Effector CD8-positive, alpha-beta T cell (primary cell): ENCODE results near the gene NT5C2.
"Not testable (repeated sequence)": the region's sequence is repeated elsewhere in the genome, so short reads cannot be mapped to it uniquely, and the experiment has no call there.

ENCODE experiments used
- DNase-seq: peaks from one replicate; lab custom pipeline; 2025; lab: John Stamatoyannopoulos, UW

The NT5C2 gene

DNA sequence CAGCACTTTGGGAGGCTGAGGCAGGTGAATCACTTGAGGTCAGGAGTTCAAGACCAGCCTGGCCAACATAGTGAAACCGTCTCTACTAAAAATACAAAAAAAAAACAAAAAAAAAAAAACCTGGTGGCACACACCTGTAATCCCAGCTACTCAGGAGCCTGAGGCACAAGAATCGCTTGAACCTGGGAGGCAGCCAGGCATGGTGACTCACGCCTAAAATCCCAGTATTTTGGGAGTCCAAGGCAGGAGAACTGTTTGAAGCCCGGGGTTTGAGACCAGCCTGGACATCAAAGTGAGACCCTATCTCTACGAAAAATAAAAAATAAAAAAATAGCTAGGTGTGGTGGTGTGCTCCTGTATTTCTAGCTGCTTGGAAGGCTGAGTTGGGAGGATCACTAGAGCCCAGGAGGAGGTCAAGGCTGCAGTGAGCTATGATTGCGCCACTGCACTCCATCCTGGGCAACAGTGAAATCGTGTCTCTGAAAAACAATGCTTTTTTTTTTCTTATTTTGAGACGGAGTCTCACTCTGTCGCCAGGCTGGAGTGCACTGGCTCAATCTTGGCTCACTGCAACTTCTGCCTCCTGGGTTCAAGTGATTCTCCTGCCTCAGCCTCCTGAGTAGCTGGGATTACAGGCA is 29.2 kb downstream of the NT5C2 start:
- not testable (repeated sequence) for DNase-seq

DNA sequence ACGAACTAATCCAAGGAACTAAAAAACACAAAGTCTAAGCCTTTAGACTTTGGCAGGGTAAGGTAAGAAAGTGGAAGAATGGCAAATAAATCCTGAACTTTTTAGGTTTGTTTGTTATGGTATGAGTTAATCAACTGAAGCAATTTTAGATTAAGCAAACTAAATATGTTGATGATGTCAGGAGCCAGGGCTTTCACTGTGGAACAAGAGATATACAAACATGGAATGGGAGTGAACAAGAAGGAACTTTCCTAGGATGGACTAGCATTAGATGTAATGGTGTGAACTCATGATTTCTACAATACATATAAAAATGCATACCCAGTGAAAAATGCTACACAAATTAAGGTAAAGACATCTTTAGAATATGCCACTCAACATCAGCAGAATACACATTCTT is 35.8 kb downstream of the NT5C2 start:
- DNase-seq, result no peak

DNA sequence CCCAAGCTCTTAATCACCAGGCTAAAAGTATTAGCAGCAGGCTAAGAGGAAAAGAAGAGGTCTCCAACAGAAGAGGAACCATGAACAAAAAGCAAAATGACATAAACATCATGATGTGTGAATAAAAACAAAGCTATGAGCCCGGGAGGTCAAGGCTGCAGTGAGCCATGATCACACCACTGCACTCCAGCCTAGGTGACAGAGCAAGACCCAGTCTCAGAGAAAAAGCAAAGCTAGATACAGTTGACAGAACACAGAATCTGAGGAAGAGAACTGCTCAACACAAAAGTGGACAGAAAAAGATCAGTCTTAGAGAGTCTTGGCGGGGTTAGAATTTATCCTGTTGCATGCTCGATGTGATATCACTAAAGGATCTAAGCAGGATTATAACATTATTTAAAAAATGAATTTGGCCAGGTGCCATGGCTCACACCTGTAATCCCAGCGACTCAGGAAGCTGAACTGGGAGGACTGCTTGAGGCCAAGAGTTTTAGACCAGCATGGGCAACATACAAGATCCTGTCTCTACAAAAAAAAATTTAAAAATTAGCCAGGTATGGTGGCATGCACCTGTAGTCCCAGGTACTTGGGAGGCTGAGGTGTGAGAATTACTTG is 37.5 kb downstream of the NT5C2 start:
- DNase-seq, result no peak

DNA sequence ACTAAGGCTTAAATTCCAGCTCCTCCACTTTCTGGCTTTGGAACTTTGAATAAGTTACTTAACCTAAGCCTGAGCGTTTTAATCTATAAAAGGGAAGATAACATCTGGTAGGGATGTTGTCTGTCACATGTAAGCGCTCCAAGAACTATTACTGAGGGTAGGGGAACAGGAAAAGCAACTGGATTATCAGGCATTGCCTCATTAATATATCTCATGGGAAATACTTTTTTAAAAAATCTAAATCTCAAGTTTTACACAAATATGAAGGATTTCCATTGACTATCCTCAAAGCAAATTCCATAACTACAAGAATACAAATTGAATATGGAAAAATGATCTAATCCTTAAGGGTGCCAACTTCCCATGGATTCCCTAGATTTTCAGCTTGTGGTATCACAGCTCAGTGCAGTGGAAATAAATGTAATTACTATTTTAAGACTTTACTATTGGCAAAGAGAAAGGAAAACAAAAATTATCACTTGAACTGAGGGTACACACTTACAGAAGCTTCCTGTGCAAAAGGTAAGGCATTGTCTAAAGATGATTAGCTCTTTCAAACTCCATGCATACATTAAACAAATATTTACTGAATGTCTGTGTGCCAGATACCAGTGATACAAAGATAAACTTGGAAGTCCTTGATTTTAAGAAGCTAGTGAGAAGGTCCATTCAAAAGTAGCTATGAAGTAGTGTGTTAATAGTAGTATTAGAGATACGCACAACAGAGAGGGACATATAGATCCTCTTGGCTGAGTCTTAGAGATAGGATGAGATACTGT is 38.4 kb downstream of the NT5C2 start:
- DNase-seq, result no peak

DNA sequence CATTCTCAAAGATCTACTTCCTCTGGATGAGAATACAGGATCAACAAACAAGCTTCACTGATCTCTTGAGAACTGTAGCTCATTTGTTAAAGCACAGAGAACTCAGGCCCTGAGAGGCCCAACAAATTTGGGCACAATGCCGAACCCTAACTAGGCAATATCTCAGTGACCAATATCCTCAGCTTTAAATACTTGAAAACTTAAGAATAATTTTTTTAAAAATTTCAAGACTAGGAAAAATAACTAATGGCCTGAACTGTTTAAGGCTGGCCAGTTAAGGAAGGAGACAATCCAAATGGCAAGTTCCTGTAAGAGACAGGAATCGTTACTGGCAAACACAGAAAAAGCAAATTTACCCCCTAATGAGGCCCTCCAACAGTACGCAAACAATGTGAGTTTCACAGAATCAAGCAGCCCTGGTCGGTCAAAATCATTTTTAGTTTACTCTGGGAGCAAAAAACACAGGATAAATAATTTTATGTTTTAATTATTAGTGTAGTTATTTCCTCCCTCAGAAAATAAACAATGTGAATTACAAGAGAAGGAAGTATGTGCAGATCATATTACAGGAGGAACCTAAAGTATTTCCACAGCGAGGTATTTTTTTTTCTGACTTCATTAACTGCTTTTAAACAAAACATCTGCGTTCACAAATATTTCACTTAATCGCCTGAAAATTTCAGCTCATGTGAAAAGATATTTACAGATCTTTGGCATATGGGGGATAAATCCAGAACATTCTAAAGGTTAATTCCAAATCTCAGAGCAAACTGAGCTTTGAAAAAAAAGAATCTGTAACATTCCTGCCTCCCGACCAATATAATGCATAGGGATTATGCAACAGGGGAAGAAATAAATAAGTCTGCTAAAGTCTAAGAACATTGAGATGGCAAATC is 39.5 kb downstream of the NT5C2 start:
- no peak for DNase-seq

DNA sequence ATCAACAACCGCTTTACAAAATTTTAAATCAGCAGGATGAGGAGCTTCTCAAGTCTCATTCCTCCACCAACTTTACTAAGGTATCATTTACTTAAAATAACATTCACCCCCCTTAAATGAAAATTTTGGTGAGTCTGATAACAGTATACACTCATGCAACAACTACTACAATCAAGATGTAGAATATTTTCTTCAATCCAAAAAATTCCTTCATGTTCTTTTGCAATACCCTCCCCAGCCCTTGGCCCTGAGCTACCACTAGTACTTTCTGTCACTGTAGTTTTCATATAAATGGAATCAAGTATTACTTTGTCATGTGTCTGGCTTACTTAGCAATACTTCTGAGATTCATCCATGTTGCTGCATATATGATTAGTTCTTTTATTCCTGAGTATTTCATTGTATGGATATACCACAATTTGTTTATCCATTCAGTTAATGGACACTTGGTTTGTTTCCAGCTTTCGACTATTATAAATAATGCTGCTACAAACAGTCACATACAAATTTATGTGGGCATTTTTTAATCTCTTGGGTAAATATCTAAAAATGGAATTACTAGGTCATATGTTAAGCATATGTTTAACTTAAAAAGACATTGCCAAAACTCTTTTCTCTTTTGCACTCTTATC is 43.0 kb downstream of the NT5C2 start:
- no peak for DNase-seq

DNA sequence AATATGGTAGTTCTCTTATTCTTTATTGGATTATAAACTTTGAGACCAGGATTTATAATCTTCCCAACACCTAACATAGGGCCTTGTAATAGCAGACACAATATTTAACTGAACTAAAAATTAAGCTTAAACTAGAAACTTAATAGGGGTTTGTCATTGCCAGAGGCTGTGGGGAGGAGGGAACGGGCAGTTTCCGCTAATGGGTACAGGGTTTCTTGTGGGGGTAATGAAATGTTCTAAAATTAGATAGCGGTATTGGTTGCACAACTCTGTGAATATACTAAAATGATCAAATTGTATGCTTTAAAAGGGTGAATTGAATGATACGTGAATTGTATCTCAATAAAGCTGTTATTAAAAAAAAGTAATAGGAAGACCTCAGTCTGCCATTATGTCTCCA is 45.4 kb downstream of the NT5C2 start:
- DNase-seq, result no peak

DNA sequence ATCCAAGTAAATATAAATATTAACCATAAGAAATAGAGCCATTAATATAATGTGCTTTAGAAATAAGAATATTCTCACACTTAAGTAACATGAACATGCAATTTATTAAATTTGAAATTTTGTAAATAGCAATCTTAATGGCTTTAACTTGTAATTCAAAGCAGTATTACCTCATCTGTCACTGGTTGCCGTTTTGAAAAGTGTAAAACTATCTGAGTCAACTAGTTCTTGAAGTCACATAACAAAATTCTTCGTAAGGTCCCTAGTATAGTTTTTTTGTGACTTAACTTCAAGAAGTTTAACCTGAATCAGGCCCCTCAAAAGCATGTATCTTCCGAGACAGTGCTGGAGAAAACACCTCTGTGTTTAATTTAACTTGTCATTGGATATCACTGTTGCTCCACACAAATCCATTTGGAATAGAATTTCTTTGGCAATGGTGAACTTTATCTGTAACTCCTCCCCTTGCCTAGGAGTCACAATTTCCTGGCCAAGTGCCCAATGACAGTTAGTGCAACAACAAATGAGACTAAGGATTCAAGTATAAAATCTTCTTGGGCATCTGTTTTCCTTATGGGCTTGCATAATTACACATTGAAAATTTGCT is 47.1 kb downstream of the NT5C2 start:
- DNase-seq, result no peak

DNA sequence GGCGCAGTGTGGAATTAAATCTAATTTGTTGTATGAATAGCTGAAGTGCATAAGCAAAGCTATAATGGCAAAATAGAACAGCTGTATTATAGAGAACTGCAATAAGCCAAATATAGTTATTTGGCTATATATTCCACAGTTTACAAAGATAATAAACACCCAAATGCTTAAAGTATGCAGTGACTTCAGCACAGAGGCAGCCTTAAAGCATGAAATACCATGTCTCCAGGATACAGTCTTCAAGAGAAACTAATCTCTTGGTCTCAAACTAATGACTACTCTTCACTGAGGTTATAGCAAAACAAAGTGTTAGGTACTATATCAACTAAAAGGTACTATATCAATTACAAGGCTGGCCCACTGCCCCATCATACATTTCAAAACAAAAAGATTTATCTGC is 48.0 kb downstream of the NT5C2 start:
- DNase-seq, result no peak

DNA sequence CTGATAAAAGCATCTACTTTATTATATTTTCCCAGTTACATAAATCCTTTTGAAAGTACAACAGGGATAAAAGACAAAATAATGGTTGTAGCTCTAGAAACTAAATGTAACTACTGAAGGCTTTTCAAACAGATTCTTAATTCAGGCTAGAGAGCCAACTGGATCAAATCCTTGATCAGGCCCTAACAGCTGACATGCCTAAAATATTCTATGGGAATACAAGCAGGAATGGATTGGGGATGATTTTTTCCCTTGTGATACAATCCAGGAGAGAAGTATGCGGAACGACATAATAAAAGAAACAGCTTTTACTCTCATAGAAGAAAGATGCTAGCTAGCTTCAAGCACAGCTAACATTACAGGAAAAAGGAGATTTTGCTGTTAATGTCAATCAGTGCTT is 49.0 kb downstream of the NT5C2 start:
- DNase-seq, result no peak

DNA sequence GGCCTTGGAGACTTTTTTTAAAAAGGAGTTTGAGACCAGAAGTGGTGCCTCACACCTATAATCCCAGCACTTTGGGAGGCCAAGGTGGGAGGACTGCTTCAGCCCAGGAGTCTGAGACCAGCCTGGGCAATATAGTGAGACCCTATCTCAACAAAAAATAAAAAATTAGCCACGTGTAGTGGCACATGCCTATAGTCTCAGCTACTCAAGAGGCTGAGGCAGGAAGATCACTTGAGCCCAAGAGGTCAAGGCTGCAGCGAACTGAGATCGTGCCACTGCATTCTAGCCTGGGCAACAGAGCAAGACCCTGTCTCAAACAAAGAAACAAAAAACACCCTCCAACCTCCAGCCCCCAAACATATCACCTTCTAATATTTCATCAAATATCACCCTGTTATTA is 49.4 kb downstream of the NT5C2 start:
- not testable (repeated sequence) for DNase-seq

DNA sequence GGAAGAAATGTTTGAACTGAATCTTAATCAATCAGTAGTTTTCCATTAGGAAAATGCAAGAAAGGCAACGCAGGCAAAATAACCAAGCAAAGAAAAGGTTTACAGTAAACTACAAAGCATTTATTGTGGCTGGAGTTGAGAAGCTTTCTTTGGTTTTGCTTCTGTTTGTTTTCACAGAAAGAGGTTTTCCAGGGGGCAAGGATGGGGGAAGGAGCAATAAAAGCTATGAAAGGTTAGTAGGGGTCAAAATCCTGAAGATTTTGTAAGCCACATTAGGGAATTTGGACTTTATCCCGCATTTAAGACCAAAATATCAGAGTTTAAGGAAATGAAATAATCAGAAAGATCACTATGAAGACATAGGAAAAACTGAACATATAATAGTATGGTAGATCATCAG is 51.1 kb downstream of the NT5C2 start:
- DNase-seq, result no peak

DNA sequence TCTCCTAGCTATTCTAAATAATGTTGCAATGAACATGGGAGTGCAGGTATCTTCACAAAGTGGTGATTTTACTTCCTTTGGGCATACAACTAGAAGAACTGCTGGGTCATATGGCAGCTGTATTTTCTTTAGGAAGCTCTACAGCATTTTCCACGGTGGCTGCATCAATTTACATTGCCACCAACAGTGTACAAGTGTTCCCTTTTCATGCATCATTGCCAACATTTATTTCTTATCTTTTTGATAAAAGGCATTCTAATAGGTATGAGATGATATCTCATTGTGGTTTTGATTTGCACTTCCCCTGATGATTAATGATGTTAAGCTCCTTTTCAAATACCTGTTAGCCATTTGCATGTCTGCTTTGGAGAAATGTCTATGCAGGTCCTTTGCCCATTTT is 52.6 kb downstream of the NT5C2 start:
- no peak for DNase-seq

DNA sequence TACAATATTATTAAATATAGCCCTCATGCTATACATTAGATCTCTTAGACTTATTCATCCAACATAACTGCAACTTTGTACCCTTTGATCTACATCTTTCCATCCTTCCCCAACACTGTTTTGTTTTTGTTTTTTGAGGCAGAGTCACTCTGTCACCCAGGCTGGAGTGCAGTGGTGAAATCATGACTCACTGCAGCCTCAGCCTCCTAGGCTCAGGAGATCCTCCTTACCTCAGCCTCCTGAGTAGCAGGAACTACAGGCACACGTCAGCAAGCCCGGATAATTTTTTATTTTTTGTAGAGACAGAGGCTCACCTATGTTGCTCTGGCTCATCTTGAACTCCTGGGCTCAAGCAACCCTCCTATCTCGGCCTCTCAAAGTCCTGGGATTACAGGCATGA is 53.3 kb downstream of the NT5C2 start:
- no peak for DNase-seq

DNA sequence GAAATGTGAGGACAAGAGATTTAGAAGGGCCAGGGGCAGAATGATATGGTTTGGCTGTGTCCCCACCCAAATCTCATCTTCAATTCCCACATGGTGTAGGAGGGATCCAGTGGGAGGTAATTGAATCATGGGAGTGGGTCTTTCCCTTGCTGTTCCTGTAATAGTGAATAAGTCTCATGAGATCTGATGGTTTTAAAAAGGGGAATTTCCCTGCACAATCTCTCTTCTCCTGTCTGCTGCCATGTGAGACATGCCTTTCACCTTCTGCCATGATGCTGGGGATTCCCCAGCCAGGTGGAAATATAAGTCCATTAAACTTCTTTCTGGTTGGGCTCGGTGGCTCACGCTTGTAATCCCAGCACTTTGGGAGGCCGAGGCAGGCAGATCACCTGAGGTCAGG is 57.9 kb downstream of the NT5C2 start:
- not testable (repeated sequence) for DNase-seq

DNA sequence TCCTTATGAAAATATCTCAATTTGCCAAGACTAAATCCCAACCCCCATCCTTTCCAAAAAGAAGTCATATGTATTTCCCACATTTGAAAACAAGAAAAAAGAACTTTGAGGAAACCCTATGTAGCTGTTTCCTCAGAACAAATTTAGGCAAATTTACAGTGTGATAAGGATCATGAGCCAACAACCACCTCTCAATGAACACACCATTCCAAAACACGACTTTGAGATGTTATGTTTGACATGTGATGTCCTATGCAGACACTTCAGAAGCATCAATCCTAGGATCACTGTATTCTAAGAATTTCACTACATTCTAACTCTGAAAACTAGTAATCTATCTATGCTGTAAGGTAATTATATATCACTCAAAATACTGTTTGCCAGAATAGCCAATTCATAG is 62.2 kb downstream of the NT5C2 start:
- DNase-seq, result no peak

DNA sequence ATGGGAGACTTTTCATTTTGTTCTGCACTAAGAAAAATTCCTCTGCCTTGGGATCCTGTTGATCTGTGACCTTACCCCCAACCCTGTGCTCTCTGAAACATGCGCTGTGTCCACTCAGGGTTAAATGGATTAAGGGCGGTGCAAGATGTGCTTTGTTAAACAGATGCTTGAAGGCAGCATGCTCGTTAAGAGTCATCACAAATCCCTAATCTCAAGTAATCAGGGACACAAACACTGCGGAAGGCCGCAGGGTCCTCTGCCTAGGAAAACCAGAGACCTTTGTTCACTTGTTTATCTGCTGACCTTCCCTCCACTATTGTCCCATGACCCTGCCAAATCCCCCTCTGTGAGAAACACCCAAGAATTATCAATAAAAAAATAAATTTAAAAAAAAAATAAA is 62.9 kb downstream of the NT5C2 start:
- not testable (repeated sequence) for DNase-seq

DNA sequence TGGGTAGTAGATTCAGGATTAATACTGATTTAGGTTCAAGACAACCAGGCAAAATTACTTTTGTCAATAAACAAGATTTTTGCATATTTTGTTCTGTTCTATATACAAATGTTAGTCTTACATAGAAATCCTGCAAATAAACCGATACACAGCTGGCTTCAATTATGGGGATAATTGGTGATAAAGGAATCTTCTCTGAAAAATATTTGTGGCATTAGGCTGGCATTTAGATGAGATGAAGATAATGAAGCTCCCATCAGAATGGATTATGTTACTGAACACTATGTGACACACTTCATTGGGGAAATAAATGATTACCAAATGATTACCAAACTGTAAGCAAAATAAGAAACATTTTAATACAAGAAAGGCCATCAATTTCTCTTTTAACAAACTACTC is 65.8 kb downstream of the NT5C2 start:
- no peak for DNase-seq

DNA sequence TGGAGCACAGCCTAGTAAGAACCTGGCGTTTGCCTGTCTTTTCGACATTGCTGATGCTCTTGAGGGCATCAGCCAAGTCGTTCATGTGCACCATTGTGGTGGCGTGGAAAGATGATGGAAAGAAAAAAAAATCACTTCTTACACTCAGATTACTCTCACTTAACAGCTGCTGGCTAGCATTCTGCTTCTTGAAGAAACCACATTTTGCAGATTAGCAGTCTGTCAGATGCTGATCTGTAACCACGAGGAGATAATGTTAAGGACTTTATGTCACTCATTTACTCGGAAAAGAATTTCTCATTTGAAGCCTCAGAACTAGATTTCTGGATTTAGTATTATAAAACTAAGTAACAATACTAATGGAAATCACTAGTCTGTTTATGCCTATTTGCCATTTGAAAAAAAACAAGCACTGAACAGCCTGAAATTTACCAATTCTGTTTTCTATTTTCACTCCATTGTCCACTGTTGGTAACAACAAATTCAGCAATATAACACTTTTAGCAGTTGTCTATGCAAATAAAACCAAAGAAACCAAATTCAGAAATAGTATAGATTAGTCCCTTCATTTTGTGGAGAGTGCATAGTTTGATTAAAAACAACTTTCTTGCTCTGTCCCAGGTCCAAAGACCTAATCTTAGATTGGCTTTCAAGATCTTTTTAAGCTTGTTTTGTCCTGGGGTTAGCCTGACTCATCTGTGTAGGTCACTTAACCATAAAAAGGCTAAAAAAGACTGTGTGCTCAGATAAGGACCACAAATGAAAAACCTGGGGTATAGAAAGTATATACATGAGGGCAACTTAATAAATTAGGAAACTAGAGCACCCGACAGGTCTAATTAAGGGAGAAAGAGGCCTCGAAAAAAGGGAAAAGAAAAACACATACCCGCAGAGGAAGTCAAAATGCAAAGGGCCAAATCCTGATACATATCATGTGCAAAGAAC is 67.5 kb downstream of the NT5C2 start:
- no peak for DNase-seq

DNA sequence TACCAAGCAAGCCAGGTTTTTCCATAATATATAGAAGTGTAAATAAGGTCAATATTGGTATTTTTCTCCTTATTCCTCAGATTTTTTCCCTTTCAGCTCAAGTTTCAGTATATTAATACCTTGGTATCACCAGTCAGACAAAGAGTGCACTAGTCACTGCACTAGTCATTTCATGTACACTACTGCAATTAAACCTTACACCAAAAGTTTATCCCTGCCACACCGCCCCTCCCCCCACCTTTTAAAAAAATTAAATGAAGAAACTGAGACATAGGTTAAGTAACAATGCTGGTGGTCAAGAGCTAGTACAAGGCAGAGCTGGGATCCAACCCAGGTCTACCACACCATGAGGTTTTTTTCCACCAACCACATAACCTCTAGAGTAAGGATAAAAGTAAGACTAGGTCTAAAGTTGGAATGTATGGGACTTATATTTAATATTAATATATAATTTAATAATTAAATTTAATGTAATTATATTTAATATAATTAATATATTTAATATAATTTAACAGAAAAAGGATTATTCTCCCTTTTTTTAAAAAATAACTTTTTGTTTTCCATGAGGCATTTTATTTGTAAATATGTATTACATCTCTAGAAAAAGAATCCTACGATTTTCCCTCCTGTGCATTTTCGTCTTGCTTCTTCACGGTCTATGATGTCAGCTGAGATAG is 68.5 kb downstream of the NT5C2 start:
- DNase-seq, result no peak
